ENCODE measurements around the gene ERICH3.

Gene ERICH3, protein sequence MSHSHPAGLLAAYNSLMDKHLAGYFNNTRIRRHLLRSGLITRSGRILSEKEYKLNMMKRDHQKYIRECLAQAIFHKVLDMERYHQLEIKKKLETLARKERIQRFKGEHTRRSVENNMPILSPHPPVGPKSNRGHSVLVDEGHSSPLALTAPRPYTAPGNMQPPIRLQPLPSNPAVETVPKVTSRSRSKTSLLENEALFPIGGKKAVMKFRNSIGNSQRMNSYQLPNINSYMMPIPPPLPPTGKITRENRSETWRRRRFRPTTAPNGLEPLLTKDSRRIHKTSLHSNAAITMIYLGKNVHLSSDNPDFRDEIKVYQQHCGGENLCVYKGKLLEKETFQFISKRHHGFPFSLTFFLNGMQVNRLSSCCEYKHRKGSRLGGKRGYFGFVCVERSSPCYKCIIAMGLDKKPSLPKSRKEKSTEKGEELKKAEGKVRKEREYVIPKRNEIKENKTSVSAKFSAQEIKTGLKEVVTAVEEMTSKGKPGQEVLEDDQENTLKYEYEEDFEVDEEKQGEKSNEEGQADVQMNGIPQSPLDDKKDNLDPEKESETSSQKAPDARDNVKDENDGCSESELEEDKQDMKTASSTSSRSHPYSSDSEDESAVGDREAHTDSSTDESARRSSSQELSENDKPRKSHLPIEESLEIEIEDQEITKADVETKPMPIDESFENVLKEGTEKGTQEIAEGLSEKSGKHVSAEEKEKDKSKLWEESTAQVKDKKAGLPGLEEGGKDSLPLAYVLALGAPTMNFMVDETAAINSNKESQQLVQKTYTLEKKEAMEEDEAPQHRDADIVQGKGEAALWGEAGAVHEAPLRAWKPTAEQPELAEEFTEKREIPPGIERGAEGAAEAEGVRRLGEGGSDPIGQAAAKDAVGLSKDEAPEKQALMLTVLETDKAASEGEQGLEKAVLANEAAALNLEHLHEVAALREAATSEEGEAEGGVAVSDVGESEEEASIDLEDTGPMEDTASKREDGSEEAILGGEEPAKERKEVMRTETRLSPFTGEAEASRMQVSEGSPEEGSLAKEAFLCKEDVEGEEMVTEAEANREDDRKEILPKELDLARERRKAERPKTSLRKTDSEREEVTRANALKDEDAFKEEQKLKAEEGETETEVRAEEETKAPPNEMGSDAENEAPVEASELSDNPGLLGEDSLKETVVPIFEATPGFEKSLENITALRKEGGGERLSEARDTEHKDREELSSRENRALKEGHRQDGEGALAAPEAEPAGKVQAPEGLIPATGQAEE (N-terminal part only)

GRCh38 chr1:74673351-74674111 lies at the start of gene ERICH3:
Gene ERICH3, minus strand, starts transcription at chr1:74673792. Its CDS starts 273 bp downstream, at chr1:74673519.
- TF ChIP-seq MAX (IDR thresholded peaks at IDR 0.05; ENCODE audit: low read depth, low read length) (no peak), POLR2A (IDR thresholded peaks at IDR 0.05; ENCODE audit: extremely low read depth, insufficient read length) (no peak)
- no peak within 1 kb of the TSS for H3K4me3 ChIP-seq (ENCODE audit: low read depth, low read length)
- DNase-seq (ENCODE audit: low read depth): no peak

DNA sequence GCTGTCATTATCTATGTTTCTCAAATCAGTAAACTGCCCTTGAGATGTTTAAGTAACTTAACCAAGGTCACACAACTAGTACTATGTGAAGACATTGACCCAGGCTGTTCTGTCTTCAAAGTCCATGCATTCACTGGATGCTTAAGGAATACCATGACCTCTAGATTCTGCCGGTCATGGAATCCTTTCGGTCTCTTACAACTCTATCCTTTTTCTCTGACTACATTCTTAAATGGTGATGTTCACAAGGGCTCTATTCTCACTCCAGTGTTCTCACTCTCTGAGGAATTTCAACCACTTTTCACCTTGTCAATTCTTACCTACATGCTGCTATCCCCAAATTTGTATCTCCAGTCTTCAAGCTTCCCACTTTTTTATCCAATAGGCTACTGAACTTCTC lies 44.0 kb upstream of the ERICH3 start:
- H3K4me3 ChIP-seq (ENCODE audit: low read depth, low read length): no peak overlapping the region
- no peak for DNase-seq (ENCODE audit: low read depth)
- TF ChIP-seq CTCF (IDR thresholded peaks at IDR 0.05; ENCODE audit: low read depth, low read length) (no peak), MAX (IDR thresholded peaks at IDR 0.05; ENCODE audit: low read depth, low read length) (no peak), MYC (IDR thresholded peaks at IDR 0.05; ENCODE audit: low read depth, low read length) (no peak), POLR2A (IDR thresholded peaks at IDR 0.05; ENCODE audit: extremely low read depth, insufficient read length) (no peak)

- TF ChIP-seq MAX (IDR thresholded peaks at IDR 0.05; ENCODE audit: low read depth, low read length) (no peak), CTCF (IDR thresholded peaks at IDR 0.05; ENCODE audit: low read depth, low read length) (no peak), MYC (IDR thresholded peaks at IDR 0.05; ENCODE audit: low read depth, low read length) (no peak), POLR2A (IDR thresholded peaks at IDR 0.05; ENCODE audit: extremely low read depth, insufficient read length) (no peak)
- DNase-seq (ENCODE audit: low read depth): no peak
- H3K4me3 ChIP-seq (ENCODE audit: low read depth, low read length): no peak overlapping the region
Observed at GRCh38 chr1:74716822-74717221, 43.2 kb upstream of the ERICH3 start.

DNA sequence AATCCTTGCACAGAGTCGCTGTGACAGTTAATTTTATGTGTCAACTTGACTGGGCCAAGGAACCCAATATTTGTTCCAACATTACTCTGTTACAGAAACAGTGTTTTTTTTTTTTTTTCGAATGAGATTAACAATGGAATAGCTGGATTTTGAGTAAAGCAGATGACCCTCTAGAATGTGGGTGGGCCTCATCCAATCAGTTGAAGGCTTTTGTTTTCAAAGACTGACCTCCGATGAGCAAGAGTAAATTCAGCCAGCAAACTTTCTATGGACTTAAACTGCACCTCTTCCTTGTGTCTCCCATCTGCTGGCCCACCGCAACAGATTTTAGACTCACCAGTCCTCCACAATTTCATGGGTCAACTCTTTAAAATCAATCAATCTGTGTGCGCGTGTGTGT lies 42.2 kb upstream of the ERICH3 start:
- no peak for DNase-seq (ENCODE audit: low read depth)
- no peak overlapping the region for H3K4me3 ChIP-seq (ENCODE audit: low read depth, low read length)
- TF ChIP-seq MAX (IDR thresholded peaks at IDR 0.05; ENCODE audit: low read depth, low read length) (no peak), MYC (IDR thresholded peaks at IDR 0.05; ENCODE audit: low read depth, low read length) (no peak), CTCF (IDR thresholded peaks at IDR 0.05; ENCODE audit: low read depth, low read length) (no peak)

- H3K4me3 ChIP-seq (ENCODE audit: low read depth, low read length): no peak overlapping the region
- TF ChIP-seq CTCF (IDR thresholded peaks at IDR 0.05; ENCODE audit: low read depth, low read length) (no peak), MAX (IDR thresholded peaks at IDR 0.05; ENCODE audit: low read depth, low read length) (no peak), MYC (IDR thresholded peaks at IDR 0.05; ENCODE audit: low read depth, low read length) (no peak), POLR2A (IDR thresholded peaks at IDR 0.05; ENCODE audit: extremely low read depth, insufficient read length) (no peak)
- no peak for DNase-seq (ENCODE audit: low read depth)
Observed at GRCh38 chr1:74715236-74715502, 41.6 kb upstream of the ERICH3 start.
